Erythroblast (primary cell): Measurements from ENCODE around the gene BMI1.

Experiments
- DNase-seq, 2 experiments: peaks; one replicate each; lab custom pipeline; 2025; lab: John Stamatoyannopoulos, UW
- GATA1 ChIP-seq: IDR thresholded peaks from 2 replicates; pipeline ENCODE4 v1.6.1; 2011; ENCODE audit warnings: low read depth, mild to moderate bottlenecking, control low read depth, low read length, moderate library complexity
- POLR2A ChIP-seq: IDR thresholded peaks from 2 replicates; pipeline ENCODE4 v1.6.1; 2011; ENCODE audit warnings: mild to moderate bottlenecking, low read length

BMI1 gene

DNA sequence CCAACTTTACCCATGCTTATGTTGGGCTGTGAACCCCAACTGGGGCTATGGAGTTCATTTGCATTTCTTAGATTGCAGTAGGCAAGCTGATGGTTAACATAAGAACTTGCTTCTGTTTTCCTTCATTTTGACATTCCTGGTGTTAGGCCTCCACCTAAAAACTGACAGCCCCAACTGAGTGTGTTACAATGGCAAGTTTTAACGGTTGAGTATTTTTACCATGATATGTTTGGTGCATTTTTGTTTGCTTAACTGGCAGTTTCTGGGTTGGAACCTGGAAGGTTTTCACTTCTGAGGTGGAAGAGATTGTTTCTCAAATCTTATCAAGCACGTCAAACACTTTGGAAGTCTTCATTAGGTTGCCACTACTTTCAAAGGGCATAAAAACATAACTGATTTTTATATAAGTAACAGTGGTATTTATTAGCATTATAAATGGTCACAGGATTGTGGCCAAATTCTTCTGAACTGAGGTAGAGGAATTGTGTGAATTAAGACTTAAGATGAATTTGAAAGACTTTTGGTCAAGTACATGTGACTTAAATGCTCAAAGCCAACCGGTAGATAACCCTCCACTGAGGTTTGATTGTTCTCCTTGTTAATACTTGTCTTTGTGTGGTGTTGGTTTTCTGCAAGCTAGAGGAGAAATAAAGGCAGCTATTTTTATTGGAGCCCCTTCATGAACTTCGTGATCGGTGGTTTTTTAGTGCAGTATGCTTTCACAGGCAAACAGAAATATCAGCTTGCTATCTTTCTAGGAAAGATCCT is 2.8 kb downstream of the BMI1 start:
- TF ChIP-seq POLR2A: no peak
- peak in 1 of 2 experiments; percentile 39 for DNase-seq

- no peak for TF ChIP-seq POLR2A
- no peak for TF ChIP-seq GATA1
Observed at GRCh38 chr10:22324413-22324812, 3.5 kb downstream of the BMI1 start.

GRCh38 chr10:22324893-22325271 is 4.0 kb downstream of the BMI1 start:
- no peak for DNase-seq
- TF ChIP-seq GATA1 (no peak), POLR2A (no peak)

More at GRCh38 chr10:22324413-22324812, 3.5 kb downstream of the BMI1 start:
- DNase-seq: peak in 1 of 2 experiments; percentile 46

DNA sequence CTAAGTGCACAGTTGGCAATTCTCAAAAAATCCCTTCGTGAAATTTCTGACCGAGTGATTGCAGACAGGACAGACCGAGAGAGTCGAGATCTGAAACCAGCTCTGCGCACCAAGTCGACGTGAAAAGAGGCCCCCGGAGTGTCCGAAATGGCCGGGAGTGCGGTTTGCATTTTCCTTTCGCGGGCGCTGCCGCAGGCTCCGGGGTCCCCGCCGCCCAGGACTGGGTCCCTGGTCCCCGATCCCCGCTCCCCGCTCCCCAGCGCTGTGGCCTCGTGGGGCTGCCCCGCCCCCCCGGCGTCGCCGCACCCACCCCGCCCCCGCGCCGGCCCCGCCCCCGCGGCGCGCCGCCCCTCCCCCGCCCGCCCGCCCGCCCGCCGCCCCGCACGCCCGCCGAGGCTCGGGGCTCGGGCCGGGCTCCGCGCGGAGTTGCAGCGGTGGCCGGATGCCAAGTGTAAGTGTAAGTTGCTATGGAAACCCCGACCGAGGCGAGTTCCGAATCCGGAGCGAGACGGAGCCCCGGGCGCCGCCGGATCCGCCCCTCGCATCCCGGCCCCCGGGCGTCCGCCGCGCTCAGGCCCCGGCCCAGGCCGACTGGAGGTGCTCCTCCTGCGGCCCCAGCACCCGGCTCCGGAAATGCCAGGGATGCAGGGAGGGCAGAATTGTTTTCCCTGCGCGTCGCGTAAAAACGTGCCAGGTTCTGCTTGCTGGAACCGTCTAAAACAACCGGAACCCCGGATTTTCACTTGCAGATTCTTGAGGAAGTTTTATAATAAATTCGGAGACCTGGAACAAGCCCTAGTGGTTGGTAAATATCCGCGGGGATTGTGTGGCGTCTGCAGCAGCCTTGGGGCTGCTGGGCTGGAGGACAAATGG is 4.6 kb downstream of the BMI1 start:
- TF ChIP-seq POLR2A: no peak
- TF ChIP-seq GATA1: no peak
- DNase-seq: peak; percentile 83 to 92

- no peak for TF ChIP-seq GATA1
- TF ChIP-seq POLR2A: no peak
- no peak for DNase-seq
Observed at GRCh38 chr10:22326145-22326702, 5.3 kb downstream of the BMI1 start.

DNA sequence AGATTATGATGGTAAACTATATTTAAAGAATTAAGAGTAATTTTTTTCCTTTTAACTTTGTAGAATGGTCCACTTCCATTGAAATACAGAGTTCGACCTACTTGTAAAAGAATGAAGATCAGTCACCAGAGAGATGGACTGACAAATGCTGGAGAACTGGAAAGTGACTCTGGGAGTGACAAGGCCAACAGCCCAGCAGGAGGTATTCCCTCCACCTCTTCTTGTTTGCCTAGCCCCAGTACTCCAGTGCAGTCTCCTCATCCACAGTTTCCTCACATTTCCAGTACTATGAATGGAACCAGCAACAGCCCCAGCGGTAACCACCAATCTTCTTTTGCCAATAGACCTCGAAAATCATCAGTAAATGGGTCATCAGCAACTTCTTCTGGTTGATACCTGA is 8.3 kb downstream of the BMI1 start:
- TF ChIP-seq GATA1: no peak
- no peak for TF ChIP-seq POLR2A
- DNase-seq: no peak

- no peak for TF ChIP-seq GATA1
- TF ChIP-seq POLR2A: no peak
- peak in 1 of 2 experiments; percentile 8 for DNase-seq
Observed at GRCh38 chr10:22332116-22332692, 11.3 kb downstream of the BMI1 start.

DNA sequence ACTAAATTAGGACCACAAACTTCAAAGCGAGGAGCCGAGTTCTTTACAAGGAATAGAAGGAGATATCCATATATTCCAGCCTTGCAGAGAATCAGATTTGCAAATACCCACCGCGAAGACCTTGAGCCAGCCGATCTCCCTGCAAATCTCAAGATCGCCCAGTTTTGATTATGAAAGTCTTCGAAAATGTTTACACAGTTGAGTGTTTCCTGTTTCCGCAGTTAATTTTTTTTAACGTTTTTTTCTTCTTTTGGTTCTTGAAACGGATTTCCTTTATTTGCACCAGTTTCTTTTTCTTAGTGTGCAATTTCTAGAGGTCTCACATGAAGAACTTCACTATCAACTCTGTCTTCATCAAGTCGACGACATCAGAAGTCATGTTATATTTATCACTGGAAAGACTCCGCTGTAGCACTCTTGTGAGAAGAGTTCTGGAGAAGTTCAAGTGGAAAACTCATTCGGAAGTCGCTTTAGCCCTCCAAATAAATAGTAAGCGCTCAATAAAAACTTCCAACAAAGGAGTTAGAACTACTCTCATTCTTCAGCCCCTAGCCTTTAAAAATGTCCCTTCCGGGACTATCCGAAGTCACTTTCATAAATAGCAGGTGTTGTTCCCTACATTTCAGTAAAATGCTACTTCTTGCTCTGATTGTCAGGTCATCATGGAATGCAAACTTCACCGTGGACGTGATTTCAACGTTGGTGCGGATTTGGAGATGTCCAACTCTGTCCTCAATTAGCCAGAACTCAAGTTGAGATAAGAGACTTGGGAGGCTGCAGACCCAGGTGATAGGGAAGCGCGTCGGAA is 12.5 kb downstream of the BMI1 start:
- no peak for TF ChIP-seq GATA1
- TF ChIP-seq POLR2A: no peak
- DNase-seq: peak in 1 of 2 experiments; percentile 34

GRCh38 chr10:22333975-22334282 is 13.0 kb downstream of the BMI1 start:
- TF ChIP-seq POLR2A (no peak), GATA1 (no peak)

GRCh38 chr10:22334414-22335172 is 13.7 kb downstream of the BMI1 start:
- no peak for TF ChIP-seq POLR2A
- no peak for TF ChIP-seq GATA1
- peak; percentile 81 to 82 for DNase-seq

More at GRCh38 chr10:22333975-22334282, 13.0 kb downstream of the BMI1 start:
- no peak for DNase-seq

- DNase-seq: peak; percentile 91
Observed at GRCh38 chr10:22335173-22335933, 14.5 kb downstream of the BMI1 start.

More at GRCh38 chr10:22335173-22335933, 14.5 kb downstream of the BMI1 start:
- TF ChIP-seq GATA1 (no peak), POLR2A (peak; percentile 31)
